Sigmoid colon (tissue), 4 donors: ENCODE measurements around the gene CXCR2.

Experiments
- EP300 ChIP-seq, 4 donors: sonication (generic); formaldehyde crosslinking; IDR thresholded peaks; one replicate each; pipeline ENCODE4 v1.6.1; 2017; ENCODE audit warnings: antibody characterized with exemption in 4 of 4
- POLR2A ChIP-seq, 2 donors: fragments of 450-650 bp; IDR thresholded peaks; one replicate each; pipeline ENCODE4 v1.6.1; 2016; ENCODE audit warnings: antibody characterized with exemption in 2 of 2, mild to moderate bottlenecking in 2 of 2, moderate library complexity in 2 of 2
- TF ChIP-seq, protein P1 (sequence below), 4 experiments: fragments of 450-650 bp in 3 of 4; fragments of 200-600 bp in 1 of 4; IDR thresholded peaks; one replicate each; pipeline ENCODE4 v1.5.1; 2016 to 2019; ENCODE audit warnings: antibody characterized with exemption in 4 of 4, mild to moderate bottlenecking in 3 of 4, moderate library complexity in 2 of 4

DNA sequence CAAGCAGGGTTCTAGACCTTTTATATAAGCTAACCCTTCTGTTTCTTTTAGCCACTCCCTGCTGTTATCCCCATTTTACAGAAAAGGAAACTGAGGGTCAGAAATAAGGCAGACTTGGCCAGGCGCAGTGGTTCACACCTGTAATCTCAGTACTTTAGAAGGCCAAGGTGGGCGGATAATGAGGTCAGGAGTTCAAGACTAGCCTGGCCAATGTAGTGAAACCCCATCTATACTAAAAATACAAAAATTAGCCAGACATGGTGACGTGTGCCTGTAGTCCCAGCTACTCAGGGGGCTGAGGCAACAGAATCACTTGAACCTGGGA lies 42.5 kb upstream of the CXCR2 start:
- TF ChIP-seq, protein P1, sequence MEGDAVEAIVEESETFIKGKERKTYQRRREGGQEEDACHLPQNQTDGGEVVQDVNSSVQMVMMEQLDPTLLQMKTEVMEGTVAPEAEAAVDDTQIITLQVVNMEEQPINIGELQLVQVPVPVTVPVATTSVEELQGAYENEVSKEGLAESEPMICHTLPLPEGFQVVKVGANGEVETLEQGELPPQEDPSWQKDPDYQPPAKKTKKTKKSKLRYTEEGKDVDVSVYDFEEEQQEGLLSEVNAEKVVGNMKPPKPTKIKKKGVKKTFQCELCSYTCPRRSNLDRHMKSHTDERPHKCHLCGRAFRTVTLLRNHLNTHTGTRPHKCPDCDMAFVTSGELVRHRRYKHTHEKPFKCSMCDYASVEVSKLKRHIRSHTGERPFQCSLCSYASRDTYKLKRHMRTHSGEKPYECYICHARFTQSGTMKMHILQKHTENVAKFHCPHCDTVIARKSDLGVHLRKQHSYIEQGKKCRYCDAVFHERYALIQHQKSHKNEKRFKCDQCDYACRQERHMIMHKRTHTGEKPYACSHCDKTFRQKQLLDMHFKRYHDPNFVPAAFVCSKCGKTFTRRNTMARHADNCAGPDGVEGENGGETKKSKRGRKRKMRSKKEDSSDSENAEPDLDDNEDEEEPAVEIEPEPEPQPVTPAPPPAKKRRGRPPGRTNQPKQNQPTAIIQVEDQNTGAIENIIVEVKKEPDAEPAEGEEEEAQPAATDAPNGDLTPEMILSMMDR (IDR thresholded peaks at IDR 0.05): no peak
- TF ChIP-seq POLR2A (IDR thresholded peaks at IDR 0.05) (no peak), EP300 (IDR thresholded peaks at IDR 0.05) (no peak)
